NCI-H82 treated with DMSO at 0.1 percent for 48 hours (cell line): Measurements from ENCODE around the gene TPM1.

Experiments used
- DNase-seq: peaks from one replicate; lab custom pipeline; 2025; ENCODE audit not compliant: unreplicated experiment; lab: John Stamatoyannopoulos, UW

The TPM1 gene

DNA sequence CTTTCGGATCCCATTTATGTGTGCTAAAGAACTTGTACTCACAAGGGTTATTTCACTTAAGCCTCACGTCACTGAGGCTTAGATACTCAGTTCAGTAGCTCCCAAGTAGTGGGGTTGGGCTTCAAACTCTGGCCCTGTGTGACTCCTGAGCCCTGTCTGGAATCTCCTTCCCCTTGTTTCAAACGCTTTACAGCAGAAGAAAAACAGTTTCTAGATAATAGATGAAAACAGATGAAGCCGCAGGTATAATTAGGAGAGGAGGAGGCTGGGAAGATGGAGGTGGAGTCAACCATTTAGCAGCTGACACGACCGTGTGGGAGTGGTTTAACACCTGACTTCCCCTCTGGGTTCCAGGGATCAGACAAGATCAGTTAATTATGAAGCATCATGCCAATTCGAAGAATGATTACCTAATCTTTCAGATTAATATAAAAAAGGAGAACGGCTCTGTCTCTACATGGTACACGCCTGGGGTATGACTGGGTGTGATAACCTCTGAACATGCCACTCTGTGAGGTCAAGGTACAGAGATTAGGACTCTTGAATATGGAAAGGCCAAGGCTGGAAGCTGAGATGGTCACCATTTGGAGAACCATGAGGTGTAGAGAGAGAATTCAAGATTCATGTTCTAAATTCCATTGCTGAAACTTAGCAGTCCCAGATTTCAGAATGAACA, 31.1 kb downstream of the TPM1 start:
- no peak for DNase-seq

DNA sequence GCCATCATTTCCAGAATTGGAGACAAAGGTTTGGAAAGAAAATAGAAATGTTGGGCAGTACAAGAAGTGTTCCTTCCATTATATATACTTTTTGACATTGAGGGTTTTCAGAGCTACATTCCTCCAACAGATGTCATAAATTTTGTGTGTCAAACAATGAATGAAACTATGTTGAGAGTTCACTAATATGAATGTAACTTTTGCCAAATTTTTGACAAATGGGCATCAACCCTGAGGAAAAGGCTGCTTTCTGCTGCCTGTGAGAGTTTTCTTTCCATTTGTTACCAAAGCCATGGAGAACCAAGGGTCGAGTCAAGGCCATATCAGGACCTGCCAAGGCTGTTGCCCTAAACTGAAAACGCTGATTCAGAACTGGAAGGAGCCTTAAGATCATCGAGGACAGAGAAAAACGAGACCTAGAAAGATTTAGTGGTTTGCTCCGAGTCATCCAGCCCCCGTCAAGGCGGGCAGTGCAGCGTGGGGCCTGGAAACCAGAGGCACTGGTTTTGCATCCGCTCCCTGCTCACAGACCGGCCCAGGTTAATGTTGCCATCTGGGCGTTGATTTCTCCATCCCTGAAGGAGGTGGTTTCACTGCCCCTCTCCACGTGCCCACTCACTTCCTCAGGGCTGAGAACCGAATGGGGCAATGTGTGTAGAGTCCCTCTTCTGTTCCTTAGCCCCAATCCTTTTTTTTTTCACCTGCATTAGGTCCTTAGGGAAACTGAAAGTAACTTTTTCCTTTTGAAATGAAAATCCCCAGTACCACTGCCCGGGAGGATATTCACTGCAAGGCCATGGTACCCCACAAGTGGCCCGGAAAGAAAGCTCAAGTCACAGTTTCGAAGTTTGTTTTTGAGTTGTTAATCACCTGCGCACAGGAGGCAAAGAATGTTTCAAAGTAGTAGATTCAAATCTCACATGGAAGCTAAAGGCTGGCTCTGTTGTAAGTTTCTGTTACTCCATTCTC, 32.8 kb downstream of the TPM1 start:
- no peak for DNase-seq

DNA sequence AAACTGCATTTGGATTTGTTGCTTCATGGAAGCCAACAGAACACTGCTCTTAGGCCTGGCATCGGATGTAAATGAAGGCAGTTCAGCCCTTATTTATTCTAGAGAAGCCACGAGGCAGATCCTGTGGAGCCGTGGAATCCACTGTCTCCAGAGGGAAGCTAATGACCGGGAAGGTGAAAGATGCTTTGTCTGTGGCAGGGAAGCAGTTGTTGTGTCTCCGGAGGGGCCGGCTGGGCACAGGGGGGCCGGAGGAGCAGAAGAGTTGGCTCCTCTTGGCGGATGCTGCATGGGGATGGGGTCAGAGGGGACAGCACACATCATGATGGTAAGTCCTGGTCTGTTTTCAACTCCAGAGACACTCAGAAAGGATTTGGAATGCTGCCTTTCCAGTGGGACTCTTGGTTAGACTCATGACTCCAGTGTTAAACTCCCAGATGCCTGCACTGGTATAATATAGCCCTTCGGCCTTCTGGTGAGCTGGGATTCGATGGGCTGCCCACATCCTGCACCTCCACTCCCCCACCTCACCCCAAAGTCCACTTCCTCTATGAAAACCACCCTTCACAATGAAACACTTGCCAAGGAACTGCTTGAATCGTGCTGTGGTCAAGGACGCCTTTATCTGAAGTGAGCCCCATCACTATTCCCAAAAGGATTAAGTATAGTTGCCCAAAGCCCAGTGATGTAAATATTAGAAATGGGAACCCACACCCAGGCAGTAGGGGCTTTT, 33.6 kb downstream of the TPM1 start:
- DNase-seq, result no peak

DNA sequence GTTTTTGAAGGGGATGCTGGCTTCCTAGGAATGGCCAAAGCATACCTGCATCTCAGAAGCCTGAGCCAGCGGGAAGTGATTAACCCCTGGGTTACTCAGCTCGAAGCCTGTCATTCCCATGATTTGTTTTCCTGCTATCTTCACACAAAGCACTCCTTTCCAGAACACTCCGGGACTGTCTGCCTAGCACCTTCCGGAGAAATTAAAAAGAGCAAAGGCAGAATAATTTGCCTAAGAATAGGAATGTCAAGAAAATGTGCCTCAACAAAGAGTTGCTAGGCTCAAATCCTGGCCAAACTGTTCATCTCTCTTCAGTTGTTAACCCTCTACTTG, 34.1 kb downstream of the TPM1 start:
- DNase-seq, result no peak

DNA sequence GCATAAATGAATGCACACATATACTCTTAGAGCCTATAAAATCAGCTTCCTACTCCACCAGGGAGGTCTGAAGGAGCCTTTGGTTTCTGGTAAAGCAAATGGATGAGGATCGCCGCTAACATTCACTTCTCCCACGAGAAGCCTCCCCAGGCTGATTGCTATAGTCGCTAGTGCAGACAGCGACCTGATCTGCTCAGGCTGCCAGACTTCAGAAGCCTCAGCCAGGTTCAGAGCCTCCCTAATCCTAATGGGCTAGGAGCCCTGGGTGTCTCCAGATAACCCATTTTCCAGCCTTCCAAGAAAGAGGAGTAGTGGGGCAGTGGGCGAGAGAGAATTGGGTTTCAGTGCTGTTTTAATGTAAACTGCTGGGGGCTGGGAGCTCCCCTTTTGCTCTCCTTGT, 35.4 kb downstream of the TPM1 start:
- DNase-seq, result peak; percentile 16

DNA sequence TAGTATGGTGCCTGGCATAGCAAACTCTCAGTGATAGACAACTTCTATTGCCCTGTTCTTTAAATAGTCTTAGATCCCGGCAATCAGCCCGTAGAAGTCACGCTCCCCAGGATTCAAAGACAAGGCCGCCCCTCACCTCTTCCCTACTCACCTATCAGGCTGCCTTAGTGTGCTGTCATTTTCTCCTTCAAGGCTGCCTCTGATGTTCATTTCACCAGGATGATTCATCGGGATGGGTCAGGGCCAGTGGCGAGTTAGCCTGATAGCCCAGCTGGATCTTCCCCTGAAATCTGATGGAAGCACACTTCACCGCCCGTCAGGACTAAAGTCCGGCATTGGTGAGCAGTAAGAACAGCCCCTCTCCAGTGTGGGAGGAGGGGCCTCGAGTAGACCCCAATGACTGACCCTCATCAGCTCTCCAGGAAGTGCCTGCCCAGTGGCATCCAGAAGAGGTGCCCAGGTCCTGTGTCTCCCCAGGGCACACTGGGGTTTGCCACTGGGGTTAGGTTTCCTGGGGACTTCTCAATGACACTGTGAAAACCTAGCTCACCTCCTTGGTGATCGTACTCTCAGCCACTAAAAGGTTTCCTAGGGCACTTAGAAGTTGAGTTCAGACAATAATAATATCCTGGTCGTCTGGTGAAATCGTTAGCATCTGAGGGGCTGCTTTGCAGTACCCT, 37.5 kb downstream of the TPM1 start:
- no peak for DNase-seq

DNA sequence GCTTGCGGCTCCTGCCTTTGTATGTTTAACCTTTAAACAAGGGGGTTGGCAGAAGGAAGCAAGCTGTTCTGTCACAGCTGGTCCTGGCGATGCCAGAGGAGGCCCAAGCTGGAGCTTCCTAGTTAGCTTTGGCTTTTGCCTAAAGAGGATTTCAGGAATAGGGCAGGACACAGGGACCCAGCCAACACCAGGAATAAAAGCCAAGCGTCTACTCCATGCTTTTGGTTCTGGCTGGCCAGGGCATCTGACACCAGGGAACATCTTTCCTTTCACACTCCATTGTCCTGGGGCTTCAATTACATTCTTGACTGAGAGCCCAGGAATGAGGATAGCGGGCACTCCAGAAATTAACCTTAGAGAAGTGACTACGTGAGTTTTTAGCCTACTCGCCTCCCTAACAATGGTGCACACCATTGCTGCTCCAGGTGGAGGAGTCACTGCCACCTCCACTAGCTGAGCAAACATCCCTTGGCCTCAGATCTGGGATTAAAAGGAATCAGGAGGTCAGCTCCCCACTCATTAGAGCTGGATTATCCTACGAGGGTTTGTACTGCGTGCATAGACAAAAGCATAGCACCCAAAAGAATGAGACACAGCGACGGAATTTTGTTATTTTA, 38.2 kb downstream of the TPM1 start:
- DNase-seq, result peak; percentile 8

DNA sequence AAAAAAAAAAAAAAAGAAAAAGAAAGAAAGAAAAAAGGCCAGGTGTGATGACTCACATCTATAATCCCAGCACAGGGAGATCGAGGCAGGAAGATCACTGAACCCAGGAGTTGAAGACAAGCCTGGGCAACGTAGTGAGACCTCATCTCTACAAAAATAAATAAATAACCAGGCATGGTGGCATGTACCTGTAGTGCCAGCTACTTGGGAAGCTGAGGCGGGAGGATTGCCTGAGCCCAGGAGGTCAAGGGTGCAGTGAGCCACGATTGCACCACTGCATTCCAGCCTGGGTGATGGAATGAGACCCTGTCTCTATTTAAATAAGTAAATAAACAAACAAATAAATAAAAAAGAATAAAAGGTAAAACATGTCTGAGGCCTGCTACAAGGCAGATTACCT, 39.8 kb downstream of the TPM1 start:
- DNase-seq, result no peak

DNA sequence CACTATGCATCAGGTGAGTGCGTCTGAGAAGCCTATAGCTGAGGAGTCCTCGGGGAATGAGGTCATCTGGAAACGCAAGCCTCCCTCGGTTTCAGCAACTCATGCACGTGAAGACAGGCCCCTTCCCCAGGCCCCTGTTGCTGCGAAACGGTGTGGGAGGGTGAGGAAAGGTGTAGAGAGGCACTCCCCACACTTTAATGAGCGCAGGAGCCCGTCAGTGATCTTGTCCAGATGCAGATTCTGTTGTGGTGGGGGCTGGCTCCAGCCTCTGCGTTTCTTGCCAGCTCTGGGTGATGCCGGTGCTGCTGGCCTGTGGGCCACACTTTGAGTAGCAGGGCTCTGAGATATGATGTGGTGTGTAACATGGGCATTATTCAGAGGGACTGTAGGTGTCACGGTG, 40.5 kb downstream of the TPM1 start:
- DNase-seq, result no peak

DNA sequence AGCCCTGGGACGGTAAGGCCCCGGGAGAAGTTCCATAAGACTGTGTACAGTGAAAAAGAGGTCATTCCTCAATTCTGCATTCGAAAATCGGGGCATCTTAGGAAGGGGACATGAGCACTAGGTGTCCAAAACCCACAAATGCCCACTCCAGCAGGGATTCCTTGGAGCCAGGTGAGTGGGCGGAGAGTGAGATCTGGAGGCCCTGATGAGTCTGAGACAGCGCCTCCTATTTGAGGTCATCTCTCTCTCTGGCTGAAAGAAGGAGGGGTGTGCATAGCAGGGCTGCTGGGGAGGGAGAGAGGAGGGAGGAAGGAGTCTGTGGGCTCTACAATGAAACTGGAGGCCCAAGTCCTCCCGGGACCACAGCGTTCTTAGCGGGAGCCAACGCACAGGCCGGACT, 41.0 kb downstream of the TPM1 start:
- DNase-seq, result no peak

DNA sequence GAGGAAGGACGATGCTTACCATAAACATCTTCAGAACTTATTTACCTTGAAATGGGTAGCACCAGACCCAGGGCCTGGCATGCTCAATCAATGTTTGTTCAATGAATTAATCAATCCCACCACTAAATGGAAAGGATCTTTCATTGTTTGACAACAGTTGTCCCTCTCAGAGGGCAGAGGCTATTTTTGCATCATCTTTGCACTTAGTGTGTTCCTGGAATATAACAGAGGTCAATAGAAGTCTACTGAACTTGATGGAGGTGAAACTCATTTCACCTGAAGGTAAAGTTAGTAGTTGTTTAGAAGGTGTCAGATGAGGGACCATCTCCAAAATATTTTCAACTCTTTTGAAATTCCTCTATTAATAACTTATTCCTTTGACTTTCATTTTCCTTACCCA, 42.3 kb downstream of the TPM1 start:
- DNase-seq, result no peak

DNA sequence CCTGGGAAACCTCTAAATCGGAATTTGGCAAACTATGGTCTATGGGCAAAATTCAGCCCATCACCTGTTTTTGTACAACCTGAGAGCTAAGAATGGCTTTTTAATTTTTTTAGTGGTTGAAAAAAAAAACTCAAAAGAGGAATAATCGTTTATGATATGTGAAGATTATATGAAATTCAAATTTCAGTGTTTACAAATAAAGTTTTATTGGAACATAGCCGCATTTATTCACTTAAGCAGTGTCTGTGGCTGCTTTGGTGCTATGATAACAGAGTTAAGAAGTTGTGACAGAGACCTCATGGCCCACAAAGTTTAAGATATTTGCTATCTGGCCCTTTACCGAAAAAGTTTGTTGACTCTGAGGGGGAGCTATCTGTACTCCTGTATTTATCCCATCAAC, 42.7 kb downstream of the TPM1 start:
- DNase-seq, result no peak

DNA sequence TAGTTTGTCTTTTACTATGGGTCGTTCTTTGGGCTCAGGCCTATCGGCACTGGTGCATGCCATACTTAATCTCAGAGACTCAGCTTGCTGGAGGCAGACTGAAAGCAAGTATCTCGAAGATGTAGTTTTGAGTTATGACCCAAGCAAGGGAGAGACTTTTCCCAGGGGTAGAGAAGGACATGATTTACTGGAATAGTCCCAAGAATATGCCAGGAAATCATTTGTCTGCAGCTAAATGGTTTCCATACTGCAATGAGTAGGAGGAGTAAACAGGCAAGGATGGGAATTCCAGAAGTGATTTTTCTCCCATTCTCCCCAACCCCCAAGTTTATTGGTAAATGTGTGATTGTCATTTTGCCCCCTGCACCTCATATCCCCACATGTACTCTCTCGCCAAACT, 43.7 kb downstream of the TPM1 start:
- no peak for DNase-seq

DNA sequence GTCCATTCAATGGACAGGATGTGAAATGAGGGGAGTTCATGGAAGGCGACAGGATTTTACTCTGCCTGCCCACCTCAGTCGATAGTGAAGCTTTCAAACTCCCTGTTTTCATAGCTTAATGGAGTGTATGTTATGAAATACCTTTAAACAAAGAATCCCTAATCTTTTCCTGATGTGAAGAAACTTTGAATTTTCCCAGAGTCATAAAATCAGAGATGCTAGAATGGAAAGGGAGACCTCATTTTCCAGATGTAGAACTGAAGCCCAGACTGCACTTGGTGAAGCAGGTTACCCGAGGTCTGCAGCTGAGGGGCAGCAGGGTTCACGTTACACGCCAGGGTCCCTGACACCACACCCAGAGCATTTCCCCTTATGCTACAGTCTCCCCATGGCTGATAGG, 44.4 kb downstream of the TPM1 start:
- no peak for DNase-seq

DNA sequence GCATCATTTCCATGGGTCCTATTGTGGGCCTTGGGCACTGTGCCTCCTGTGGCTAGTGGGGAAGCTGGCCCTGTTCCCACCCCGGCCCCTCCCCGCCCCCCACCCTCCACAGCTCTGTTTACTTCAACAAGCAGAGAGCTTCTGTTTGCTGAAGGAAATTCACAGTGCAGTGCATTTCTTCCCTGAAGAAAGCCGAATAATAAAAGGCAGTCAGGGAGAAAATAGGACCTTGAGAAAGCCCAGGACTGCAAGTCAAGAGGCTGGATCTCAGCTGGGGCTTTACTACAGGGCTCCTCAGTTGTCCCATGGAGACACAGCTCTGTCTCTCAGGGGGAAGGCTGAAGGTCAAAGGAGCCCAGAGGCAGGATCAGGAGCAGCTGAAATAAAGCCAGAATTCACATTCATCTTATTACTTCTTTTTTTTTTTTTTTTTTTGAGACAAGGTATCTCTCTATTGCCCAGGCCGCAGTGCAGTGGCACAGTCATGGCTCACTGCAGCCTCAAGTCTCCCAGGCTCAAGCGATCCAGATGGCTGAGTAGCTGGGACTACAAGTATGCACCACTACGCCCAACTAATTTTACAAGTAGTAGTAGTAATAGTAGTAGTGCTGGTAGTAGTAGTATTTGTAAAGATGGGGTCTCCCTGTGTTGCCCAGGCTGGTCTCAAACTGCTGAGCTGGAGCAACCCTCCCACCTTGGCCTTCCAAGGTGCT, 46.1 kb downstream of the TPM1 start:
- DNase-seq, result no peak

DNA sequence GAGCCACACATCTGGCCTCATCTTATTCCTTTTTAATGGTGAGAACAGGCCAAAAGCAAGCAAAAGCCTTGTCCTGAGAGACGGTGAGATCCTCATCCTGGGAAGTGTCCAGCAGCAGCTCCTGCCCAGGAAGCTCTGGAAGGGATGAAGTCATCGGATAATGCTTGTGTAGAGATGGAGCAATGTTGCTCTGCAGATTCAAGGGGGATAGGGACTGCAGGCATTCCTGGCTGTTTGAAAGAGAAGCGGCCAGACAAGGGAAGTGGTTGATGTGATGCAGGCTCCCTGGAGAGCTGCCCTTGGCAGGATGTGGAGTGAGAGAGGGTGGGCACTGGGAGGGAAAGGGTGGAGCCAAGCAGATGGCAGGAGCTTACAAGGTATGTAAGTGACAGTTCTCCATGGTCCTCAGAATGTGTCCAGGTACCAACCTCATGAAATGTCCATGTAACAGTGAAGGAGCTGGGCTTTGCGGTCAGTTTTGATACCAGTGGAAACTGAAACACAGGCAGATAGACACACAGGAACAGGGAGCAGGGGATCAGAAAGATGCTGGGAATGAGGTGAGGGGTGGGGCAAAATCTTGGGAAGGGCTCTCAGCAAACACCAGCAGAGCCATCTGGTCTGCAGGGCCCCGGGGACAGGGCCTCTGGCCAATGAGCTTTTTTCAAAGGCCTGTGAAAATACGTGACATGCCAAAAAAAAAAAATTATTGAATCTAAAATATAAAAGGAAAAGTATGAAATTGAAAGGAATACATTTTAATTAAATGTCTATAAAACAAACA, 46.9 kb downstream of the TPM1 start:
- no peak for DNase-seq

DNA sequence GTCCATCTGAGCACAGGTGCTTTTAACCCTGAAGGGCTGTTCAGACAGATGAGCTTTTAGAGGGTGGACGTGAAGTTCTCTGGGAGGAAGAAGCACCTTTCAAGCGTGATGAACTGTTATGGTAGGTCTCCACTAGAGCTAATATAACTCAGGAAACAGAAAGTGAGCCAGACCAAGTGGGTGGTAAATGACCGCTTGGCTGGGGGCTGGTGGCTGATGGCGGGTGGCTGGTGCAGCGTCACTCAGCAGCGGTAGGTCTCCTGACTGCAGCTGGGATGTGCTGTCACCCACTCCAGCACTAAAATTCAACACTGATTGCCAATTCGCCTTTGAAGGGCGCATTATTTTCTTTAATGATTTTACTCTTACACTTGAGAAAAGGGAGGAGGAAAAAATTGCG, 47.9 kb downstream of the TPM1 start:
- DNase-seq, result no peak

DNA sequence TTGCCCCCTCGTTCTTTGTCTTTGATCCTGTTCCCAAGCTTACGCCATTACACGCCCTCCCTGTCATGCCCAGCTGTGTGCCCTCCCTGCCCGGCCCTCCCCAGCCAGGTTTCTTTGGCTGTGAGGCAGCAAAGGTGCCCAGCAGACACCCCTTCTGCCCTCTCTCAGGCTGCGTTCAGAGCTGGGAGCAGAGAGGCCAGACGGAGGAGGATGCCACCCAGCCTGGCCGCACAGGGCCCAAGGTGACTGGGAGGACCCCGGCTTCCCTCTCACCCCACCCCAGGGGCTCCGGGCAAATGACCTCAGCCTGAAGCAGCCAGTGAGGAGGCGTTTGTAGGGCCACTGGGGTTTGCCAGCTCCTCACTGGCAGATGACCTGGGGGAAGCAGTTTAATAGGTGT, 48.3 kb downstream of the TPM1 start:
- DNase-seq, result no peak

DNA sequence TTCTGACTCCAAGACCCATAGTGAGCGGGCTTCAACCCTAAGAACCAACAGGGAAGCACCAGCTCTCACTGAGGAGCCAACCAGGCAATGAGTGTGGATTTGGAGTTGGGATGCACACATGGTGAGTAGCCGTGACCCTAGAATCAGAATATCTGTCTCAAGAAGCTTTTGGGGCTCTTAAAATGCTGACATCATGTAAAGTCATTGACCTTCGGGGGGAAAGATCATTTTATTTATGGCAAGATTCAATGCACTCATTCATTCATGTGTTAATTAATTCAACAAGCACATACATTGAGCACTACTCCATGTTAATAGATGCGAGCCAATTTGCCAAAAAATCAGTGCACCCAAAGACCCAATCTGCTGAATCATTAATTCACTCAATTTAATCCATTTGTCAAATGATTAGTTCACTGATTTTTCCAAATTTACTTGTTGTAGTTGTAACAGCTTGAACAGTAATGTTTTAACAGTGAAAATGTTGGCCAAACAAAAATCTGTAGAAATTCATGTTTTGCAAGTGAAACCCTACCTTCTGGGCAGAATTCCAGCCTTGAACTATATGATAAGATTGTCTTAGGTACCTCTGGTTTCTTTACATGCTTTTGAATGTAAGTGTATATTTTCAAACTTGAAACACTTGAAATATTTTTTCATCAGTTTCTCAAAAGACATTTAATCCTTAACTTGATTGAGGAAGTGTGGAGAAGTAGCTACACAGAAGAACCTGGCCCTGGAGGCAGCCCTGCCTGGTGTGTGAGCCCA, 49.3 kb downstream of the TPM1 start:
- no peak for DNase-seq
